Measurements from ENCODE around the gene TRMT44. TPM values are rescaled to one million over a fixed set of nuclear protein-coding genes. Genes with fewer than 3 reads are reported as not detected.

The TRMT44 gene
- total and polyA plus RNA-seq, 8 donors: 1.8 to 39.7 (median 8.4) TPM

DNA sequence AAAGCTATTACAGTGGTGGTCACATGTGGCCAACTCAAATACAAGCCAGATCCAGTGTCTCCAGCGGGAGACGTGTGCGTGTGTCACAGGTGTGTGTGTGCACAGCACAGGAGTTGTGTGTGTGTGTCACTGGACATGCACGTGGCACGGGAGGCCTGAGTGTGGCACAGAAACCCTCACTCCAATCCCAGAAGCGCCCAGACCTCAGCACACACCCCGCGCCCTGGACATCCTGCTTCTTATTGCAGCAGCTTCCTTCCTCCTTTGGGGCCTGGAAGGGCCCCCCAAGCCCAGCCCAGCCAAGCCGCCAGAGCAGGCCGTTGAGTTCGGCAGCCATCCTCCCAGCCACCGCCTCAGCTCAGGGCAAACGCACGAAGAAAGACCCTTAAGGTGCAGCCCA lies 37.9 kb upstream of the TRMT44 start:
- no peaks in the 10 kb centered on the region for H3K9me3 ChIP-seq
- no peak overlapping the region for H3K4me3 ChIP-seq
- H3K27me3 ChIP-seq: no peaks in the 10 kb centered on the region
- peak overlapping the region in 4 of 5 donors; percentile 15 to 69 (median 54) for H3K27ac ChIP-seq
- H3K36me3 ChIP-seq: peaks cover 27 to 82% (median 72%) of the 10 kb centered on the region in 4 donors
- no peak for DNase-seq
- intact Hi-C loops (cut with DNase I; ENCODE audit: low total_unique reads): no loop called here
- no peak for TF ChIP-seq EP300 (IDR thresholded peaks at IDR 0.05)
- TF ChIP-seq POLR2A (IDR thresholded peaks at IDR 0.05): no peak
- WGBS, 5 donors: 66 to 87% (median 83%) methylated on average over 14 of the region's 14 CpGs
- H3K4me1 ChIP-seq: peaks cover 0 to 31% (median 10%) of the 10 kb centered on the region in 4 donors

- Histone ChIP-seq H3K4me1 (peaks cover 0 to 32% (median 10%) of the 10 kb centered on the region in 4 donors), H3K27ac (peak overlapping the region in 4 of 5 donors; percentile 15 to 69 (median 54)), H3K36me3 (peaks cover 27 to 82% (median 72%) of the 10 kb centered on the region in 4 donors), H3K9me3 (no peaks in the 10 kb centered on the region), H3K27me3 (no peaks in the 10 kb centered on the region), H3K4me3 (no peak overlapping the region)
- peak in 2 of 3 donors; percentile 31 to 68 for TF ChIP-seq POLR2AphosphoS5 (IDR thresholded peaks at IDR 0.05)
- TF ChIP-seq, protein P1, sequence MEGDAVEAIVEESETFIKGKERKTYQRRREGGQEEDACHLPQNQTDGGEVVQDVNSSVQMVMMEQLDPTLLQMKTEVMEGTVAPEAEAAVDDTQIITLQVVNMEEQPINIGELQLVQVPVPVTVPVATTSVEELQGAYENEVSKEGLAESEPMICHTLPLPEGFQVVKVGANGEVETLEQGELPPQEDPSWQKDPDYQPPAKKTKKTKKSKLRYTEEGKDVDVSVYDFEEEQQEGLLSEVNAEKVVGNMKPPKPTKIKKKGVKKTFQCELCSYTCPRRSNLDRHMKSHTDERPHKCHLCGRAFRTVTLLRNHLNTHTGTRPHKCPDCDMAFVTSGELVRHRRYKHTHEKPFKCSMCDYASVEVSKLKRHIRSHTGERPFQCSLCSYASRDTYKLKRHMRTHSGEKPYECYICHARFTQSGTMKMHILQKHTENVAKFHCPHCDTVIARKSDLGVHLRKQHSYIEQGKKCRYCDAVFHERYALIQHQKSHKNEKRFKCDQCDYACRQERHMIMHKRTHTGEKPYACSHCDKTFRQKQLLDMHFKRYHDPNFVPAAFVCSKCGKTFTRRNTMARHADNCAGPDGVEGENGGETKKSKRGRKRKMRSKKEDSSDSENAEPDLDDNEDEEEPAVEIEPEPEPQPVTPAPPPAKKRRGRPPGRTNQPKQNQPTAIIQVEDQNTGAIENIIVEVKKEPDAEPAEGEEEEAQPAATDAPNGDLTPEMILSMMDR (IDR thresholded peaks at IDR 0.05): peak in 5 of 7 experiments; percentile 69 to 87 (median 85)
- no peak for TF ChIP-seq EP300 (IDR thresholded peaks at IDR 0.05)
- TF ChIP-seq POLR2A (IDR thresholded peaks at IDR 0.05): no peak
- intact Hi-C loops (cut with DNase I; ENCODE audit: low total_unique reads): no loop called here
- WGBS, 5 donors: 41 to 45% (median 45%) methylated on average over 10 to 12 of the region's 12 CpGs
- peak; percentile 78 to 90 for DNase-seq
Observed at GRCh38 chr4:8403173-8403753, 37.3 kb upstream of the TRMT44 start.

- no peak for DNase-seq
- WGBS, 5 donors: 84 to 89% (median 86%) methylated on average over 13 of the region's 13 CpGs
- Histone ChIP-seq H3K27me3 (no peaks in the 10 kb centered on the region), H3K36me3 (peaks cover 22 to 82% (median 71%) of the 10 kb centered on the region in 4 donors), H3K4me3 (no peak overlapping the region), H3K9me3 (no peaks in the 10 kb centered on the region), H3K27ac (peak overlapping the region in 1 of 5 donors; percentile 9), H3K4me1 (peaks cover 3 to 39% (median 10%) of the 10 kb centered on the region in 4 donors)
- intact Hi-C loops (cut with DNase I; ENCODE audit: low total_unique reads): no loop called here
- TF ChIP-seq EP300 (IDR thresholded peaks at IDR 0.05) (no peak), POLR2AphosphoS5 (IDR thresholded peaks at IDR 0.05) (no peak), POLR2A (IDR thresholded peaks at IDR 0.05) (no peak)
- TF ChIP-seq, protein P1 (IDR thresholded peaks at IDR 0.05): no peak
Observed at GRCh38 chr4:8403976-8404375, 36.6 kb upstream of the TRMT44 start.

DNA sequence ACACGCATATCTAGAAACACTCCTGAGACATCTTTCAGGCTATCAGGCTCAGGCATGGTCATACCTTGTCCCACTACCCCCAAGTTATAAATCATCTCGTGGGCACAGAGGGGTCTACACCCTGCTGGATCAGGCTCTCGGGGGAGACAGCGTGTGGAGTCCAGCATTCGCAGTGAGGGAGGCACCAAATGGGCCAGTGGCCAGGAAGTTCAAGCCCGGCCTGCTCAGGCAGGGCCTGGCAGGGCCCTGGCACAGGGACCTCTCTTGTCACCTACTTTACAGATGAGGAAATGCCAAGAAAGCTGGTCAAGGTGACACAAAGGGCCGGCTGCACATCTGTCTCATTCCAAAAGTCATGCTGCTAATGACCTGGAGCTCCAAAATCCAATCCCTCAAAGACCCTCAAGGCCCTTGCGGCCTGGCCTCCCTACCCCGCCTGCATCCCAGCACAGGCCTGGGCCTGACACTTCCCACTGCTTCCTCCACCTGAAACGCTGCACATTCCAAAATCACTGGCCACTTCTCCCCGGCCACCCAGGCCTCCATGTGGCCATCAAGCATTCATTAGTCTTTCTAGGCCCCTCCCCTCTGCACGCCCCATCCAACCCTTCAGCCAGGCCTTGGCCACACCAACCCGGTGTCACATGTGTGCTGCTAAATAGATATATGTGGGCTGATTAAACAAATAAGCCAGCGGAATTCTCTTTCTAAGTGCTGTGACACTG lies 35.6 kb upstream of the TRMT44 start:
- Histone ChIP-seq H3K9me3 (no peaks in the 10 kb centered on the region), H3K4me3 (no peak overlapping the region), H3K27me3 (no peaks in the 10 kb centered on the region), H3K27ac (no peak overlapping the region), H3K36me3 (peaks cover 22 to 82% (median 71%) of the 10 kb centered on the region in 4 donors), H3K4me1 (peaks cover 10 to 49% (median 19%) of the 10 kb centered on the region in 4 donors)
- WGBS, 5 donors: 73 to 86% (median 76%) methylated on average over 12 to 14 of the region's 14 CpGs
- intact Hi-C loops (cut with DNase I; ENCODE audit: low total_unique reads): loop anchor here (5.0 kb wide), 1 partner anchor 163 kb away; no protein-coding TSS in a partner anchor
- no peak for DNase-seq
- TF ChIP-seq, protein P1 (IDR thresholded peaks at IDR 0.05): no peak
- TF ChIP-seq POLR2A (IDR thresholded peaks at IDR 0.05): no peak
- no peak for TF ChIP-seq EP300 (IDR thresholded peaks at IDR 0.05)
- TF ChIP-seq POLR2AphosphoS5 (IDR thresholded peaks at IDR 0.05): no peak

Measured in stomach (tissue), 9 donors.